CD4-positive, alpha-beta T cell treated with Interleukin-2 at 100 ng/mL for 4 hours (primary cell): Measurements from ENCODE around the gene KDM2B.

Experiments used
- DNase-seq: peaks from one replicate; pipeline ENCODE4 v3.0.0-alpha.2; 2020; ENCODE audit warnings: low spot score

Gene KDM2B

GRCh38 chr12:121560392-121561008, 20.3 kb downstream of the KDM2B start:
- peak; percentile 16 for DNase-seq

GRCh38 chr12:121558956-121559355, 21.9 kb downstream of the KDM2B start:
- no peak for DNase-seq

- no peak for DNase-seq
Measured at GRCh38 chr12:121550974-121551634, 29.7 kb downstream of the KDM2B start.

GRCh38 chr12:121549075-121549474, 31.7 kb downstream of the KDM2B start:
- no peak for DNase-seq

GRCh38 chr12:121545480-121545879, 35.3 kb downstream of the KDM2B start:
- DNase-seq, result no peak

- DNase-seq, result no peak
Measured at GRCh38 chr12:121543786-121544185, 37.0 kb downstream of the KDM2B start.

GRCh38 chr12:121539908-121540307, 40.9 kb downstream of the KDM2B start:
- DNase-seq, result no peak

GRCh38 chr12:121538699-121539061, 42.1 kb downstream of the KDM2B start:
- DNase-seq, result no peak

GRCh38 chr12:121537814-121538698, 42.8 kb downstream of the KDM2B start:
- DNase-seq, result peak; percentile 16

- peak; percentile 42 for DNase-seq
Measured at GRCh38 chr12:121536899-121537813, 43.7 kb downstream of the KDM2B start.

GRCh38 chr12:121536054-121536898, 44.5 kb downstream of the KDM2B start:
- peak; percentile 64 for DNase-seq

GRCh38 chr12:121535150-121536053, 45.4 kb downstream of the KDM2B start:
- DNase-seq, result no peak

GRCh38 chr12:121534495-121535148, 46.2 kb downstream of the KDM2B start:
- DNase-seq, result peak; percentile 87

- DNase-seq, result no peak
Measured at GRCh38 chr12:121533394-121534090, 47.3 kb downstream of the KDM2B start.

GRCh38 chr12:121532503-121533393, 48.1 kb downstream of the KDM2B start:
- DNase-seq, result no peak

- no peak for DNase-seq
Measured at GRCh38 chr12:121531356-121531750, 49.5 kb downstream of the KDM2B start.

- DNase-seq, result peak; percentile 77
Measured at GRCh38 chr12:121530600-121531355, 50.0 kb downstream of the KDM2B start.
